Calu3 (cell line): ENCODE results near the gene PLCL2. TPM values are rescaled to one million over a fixed set of nuclear protein-coding genes. Genes with fewer than 3 reads are reported as not detected.

Source experiments
- BruUV-seq: library from RNA; stranded (reverse); fragments of 400-500 nt; replicated peaks from 2 replicates; lab custom pipeline; 2021; lab: Mats Ljungman, UMichigan
- CTCF ChIA-PET: fragments of 300-600 bp; sonication (Branson Sonifier 250); formaldehyde crosslinking; loops from one replicate; lab custom pipeline; 2022; ENCODE audit warnings: antibody characterized with exemption; lab: Charles Lee
- DNase-seq: peaks from one replicate; pipeline ENCODE4 v3.0.0; 2022
- H3K27ac Mint-ChIP-seq: one replicate; pipeline ENCODE4 v1.8.0; 2022; ENCODE audit warnings: mixed read lengths; ENCODE audit not compliant: unreplicated experiment
- H3K27me3 Mint-ChIP-seq: one replicate; pipeline ENCODE4 v1.8.0; 2022; ENCODE audit warnings: mixed read lengths; ENCODE audit not compliant: unreplicated experiment
- H3K36me3 Mint-ChIP-seq: one replicate; pipeline ENCODE4 v1.8.0; 2022; ENCODE audit warnings: mild to moderate bottlenecking, moderate library complexity, mixed read lengths; ENCODE audit not compliant: insufficient read depth, unreplicated experiment
- H3K4me1 Mint-ChIP-seq: one replicate; pipeline ENCODE4 v1.8.0; 2022; ENCODE audit warnings: mild to moderate bottlenecking, low read depth, mixed read lengths; ENCODE audit not compliant: unreplicated experiment
- H3K4me3 Mint-ChIP-seq: one replicate; pipeline ENCODE4 v1.8.0; 2022; ENCODE audit warnings: mild to moderate bottlenecking, low read depth, moderate library complexity, mixed read lengths; ENCODE audit not compliant: unreplicated experiment
- H3K9me3 Mint-ChIP-seq: one replicate; pipeline ENCODE4 v1.8.0; 2022; ENCODE audit warnings: low read depth, mixed read lengths; ENCODE audit not compliant: unreplicated experiment
- intact Hi-C: fragments of 100-400 bp; cut with micrococcal nuclease; formaldehyde crosslinking; loops from one replicate; pipeline ENCODE4 v1.10.0; 2022; ENCODE audit not compliant: unreplicated experiment
- total RNA-seq: library from RNA; stranded (reverse); gene quantifications from 2 replicates; pipeline ENCODE4 v1.2.3, GENCODE V29; 2022
- TF ChIP-seq, protein P1 (sequence below): fragments of 200-600 bp; IDR thresholded peaks from one replicate; pipeline ENCODE4 v1.8.0; 2022; ENCODE audit warnings: antibody characterized with exemption; ENCODE audit not compliant: unreplicated experiment

Gene PLCL2
- total RNA-seq, 1 experiment from 2014 or later, result 5.8 TPM

GRCh38 chr3:17055374-17056276 lies 170.9 kb downstream of the PLCL2 start:
- intact Hi-C loops, result no loop called here
- Mint-ChIP-seq H3K36me3 (no peaks in the 10 kb centered on the region), H3K4me1 (no peaks in the 10 kb centered on the region), H3K4me3 (no peak overlapping the region), H3K9me3 (peaks cover 6% of the 10 kb centered on the region), H3K27ac (no peak overlapping the region), H3K27me3 (no peaks in the 10 kb centered on the region)
- no TSS peak for BruUV-seq
- CTCF ChIA-PET, result no interaction called here
- TF ChIP-seq, protein P1, sequence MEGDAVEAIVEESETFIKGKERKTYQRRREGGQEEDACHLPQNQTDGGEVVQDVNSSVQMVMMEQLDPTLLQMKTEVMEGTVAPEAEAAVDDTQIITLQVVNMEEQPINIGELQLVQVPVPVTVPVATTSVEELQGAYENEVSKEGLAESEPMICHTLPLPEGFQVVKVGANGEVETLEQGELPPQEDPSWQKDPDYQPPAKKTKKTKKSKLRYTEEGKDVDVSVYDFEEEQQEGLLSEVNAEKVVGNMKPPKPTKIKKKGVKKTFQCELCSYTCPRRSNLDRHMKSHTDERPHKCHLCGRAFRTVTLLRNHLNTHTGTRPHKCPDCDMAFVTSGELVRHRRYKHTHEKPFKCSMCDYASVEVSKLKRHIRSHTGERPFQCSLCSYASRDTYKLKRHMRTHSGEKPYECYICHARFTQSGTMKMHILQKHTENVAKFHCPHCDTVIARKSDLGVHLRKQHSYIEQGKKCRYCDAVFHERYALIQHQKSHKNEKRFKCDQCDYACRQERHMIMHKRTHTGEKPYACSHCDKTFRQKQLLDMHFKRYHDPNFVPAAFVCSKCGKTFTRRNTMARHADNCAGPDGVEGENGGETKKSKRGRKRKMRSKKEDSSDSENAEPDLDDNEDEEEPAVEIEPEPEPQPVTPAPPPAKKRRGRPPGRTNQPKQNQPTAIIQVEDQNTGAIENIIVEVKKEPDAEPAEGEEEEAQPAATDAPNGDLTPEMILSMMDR, result no peak
- DNase-seq, result no peak

GRCh38 chr3:17057321-17057720 lies 172.6 kb downstream of the PLCL2 start:
- DNase-seq, result no peak
- H3K27ac Mint-ChIP-seq, result no peak overlapping the region
- BruUV-seq, result no TSS peak
- H3K27me3 Mint-ChIP-seq, result no peaks in the 10 kb centered on the region
- H3K4me1 Mint-ChIP-seq, result no peaks in the 10 kb centered on the region
- CTCF ChIA-PET, result no interaction called here
- no peaks in the 10 kb centered on the region for H3K36me3 Mint-ChIP-seq
- TF ChIP-seq, protein P1, result no peak
- H3K9me3 Mint-ChIP-seq, result peaks cover 2% of the 10 kb centered on the region
- no peak overlapping the region for H3K4me3 Mint-ChIP-seq
- intact Hi-C loops, result no loop called here

DNA sequence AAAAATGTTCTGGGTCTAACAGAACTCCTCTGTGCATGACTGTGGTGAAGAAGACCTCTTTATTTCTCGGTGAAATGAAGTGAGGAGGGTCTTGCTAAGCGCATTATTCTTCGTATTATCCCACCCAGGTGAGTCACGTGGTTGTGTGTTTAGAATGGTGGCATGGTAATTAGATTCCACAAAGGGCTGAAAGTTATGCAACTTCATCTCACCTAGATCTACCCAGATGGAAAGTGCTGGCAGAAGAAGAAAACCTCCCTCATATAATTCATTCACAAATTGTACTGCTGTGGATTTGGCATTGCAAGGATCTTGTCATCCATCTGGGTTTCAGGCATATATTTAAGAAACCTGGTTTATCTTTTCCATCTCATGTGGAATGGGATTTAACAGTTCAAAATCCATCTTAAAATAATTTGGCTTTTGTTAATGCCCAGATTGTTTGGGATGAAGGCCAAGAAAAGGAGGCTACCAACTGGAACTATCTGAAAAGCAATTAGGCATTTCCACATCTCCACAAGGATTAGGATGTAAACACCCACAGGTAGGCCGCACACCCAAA lies 175.3 kb downstream of the PLCL2 start:
- no peak for DNase-seq
- Mint-ChIP-seq H3K27ac (no peak overlapping the region), H3K4me3 (no peak overlapping the region), H3K27me3 (no peaks in the 10 kb centered on the region), H3K4me1 (no peaks in the 10 kb centered on the region), H3K9me3 (peaks cover 6% of the 10 kb centered on the region), H3K36me3 (no peaks in the 10 kb centered on the region)
- TF ChIP-seq, protein P1, result no peak
- intact Hi-C loops, result no loop called here
- CTCF ChIA-PET, result no interaction called here
- BruUV-seq, result no TSS peak

DNA sequence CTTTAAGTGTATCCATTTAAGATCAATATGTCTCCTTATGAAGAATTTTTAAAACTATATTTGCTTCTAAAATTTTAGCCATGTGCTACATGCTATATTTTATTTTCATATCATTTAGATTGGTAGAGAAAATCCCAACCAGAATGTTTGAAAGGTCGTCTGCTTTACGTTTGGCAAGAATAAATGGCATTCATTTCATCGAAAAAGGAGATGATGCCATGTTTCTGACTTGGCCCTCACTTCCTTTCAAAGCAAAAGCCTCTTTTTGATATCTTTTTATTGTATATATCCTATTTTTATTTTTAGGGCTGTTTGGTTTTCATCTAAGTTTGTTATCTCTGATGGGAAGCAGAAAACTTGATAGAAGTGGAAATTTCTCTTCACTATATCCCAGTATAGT lies 176.2 kb downstream of the PLCL2 start:
- no peak overlapping the region for H3K4me3 Mint-ChIP-seq
- intact Hi-C loops, result no loop called here
- TF ChIP-seq, protein P1, result no peak
- no peak overlapping the region for H3K27ac Mint-ChIP-seq
- CTCF ChIA-PET, result no interaction called here
- no peaks in the 10 kb centered on the region for H3K4me1 Mint-ChIP-seq
- peaks cover 6% of the 10 kb centered on the region for H3K9me3 Mint-ChIP-seq
- H3K36me3 Mint-ChIP-seq, result no peaks in the 10 kb centered on the region
- H3K27me3 Mint-ChIP-seq, result no peaks in the 10 kb centered on the region
- no TSS peak for BruUV-seq
- DNase-seq, result no peak
